Calu3 (cell line): ENCODE measurements around the gene GRIK3. TPM values are rescaled to one million over a fixed set of nuclear protein-coding genes. Genes with fewer than 3 reads are reported as not detected.

Source experiments
- BruUV-seq: library from RNA; stranded (reverse); fragments of 400-500 nt; replicated peaks from 2 replicates; lab custom pipeline; 2021; lab: Mats Ljungman, UMichigan
- CTCF ChIA-PET: fragments of 300-600 bp; sonication (Branson Sonifier 250); formaldehyde crosslinking; loops from one replicate; lab custom pipeline; 2022; ENCODE audit warnings: antibody characterized with exemption; lab: Charles Lee
- DNase-seq: peaks from one replicate; pipeline ENCODE4 v3.0.0; 2022
- H3K27ac Mint-ChIP-seq: one replicate; pipeline ENCODE4 v1.8.0; 2022; ENCODE audit warnings: mixed read lengths; ENCODE audit not compliant: unreplicated experiment
- H3K27me3 Mint-ChIP-seq: one replicate; pipeline ENCODE4 v1.8.0; 2022; ENCODE audit warnings: mixed read lengths; ENCODE audit not compliant: unreplicated experiment
- H3K36me3 Mint-ChIP-seq: one replicate; pipeline ENCODE4 v1.8.0; 2022; ENCODE audit warnings: mild to moderate bottlenecking, moderate library complexity, mixed read lengths; ENCODE audit not compliant: insufficient read depth, unreplicated experiment
- H3K4me1 Mint-ChIP-seq: one replicate; pipeline ENCODE4 v1.8.0; 2022; ENCODE audit warnings: mild to moderate bottlenecking, low read depth, mixed read lengths; ENCODE audit not compliant: unreplicated experiment
- H3K4me3 Mint-ChIP-seq: one replicate; pipeline ENCODE4 v1.8.0; 2022; ENCODE audit warnings: mild to moderate bottlenecking, low read depth, moderate library complexity, mixed read lengths; ENCODE audit not compliant: unreplicated experiment
- H3K9me3 Mint-ChIP-seq: one replicate; pipeline ENCODE4 v1.8.0; 2022; ENCODE audit warnings: low read depth, mixed read lengths; ENCODE audit not compliant: unreplicated experiment
- intact Hi-C: fragments of 100-400 bp; cut with micrococcal nuclease; formaldehyde crosslinking; loops from one replicate; pipeline ENCODE4 v1.10.0; 2022; ENCODE audit not compliant: unreplicated experiment
- total RNA-seq: library from RNA; stranded (reverse); gene quantifications from 2 replicates; pipeline ENCODE4 v1.2.3, GENCODE V29; 2022
- TF ChIP-seq, protein P1 (sequence below): fragments of 200-600 bp; IDR thresholded peaks from one replicate; pipeline ENCODE4 v1.8.0; 2022; ENCODE audit warnings: antibody characterized with exemption; ENCODE audit not compliant: unreplicated experiment

The GRIK3 gene
- total RNA-seq, 1 experiment from 2014 or later = not detected

DNA sequence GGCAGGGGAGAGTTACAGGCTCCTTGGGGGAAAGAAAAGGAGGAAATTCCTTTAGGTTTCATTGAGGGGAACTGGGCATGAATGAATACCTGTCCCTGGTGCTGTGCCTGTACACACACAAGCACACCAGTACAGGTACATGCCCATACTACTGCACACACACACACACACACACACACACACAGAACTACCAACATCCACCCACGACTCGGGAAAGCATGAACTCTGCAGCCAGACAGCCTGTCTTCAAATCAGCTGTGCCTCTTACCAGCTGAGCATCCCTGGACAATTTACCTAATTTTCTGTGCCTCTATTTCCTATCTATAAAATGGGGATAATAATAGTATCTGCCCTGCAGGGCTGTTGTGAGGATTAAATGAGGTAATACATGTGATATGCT is 7.2 kb upstream of the GRIK3 start:
- BruUV-seq = no TSS peak
- no peak overlapping the region for H3K27ac Mint-ChIP-seq
- H3K4me3 Mint-ChIP-seq = no peak overlapping the region
- intact Hi-C loops = no loop called here
- H3K36me3 Mint-ChIP-seq = no peaks in the 10 kb centered on the region
- CTCF ChIA-PET = no interaction called here
- DNase-seq = no peak
- peaks cover 100% of the 10 kb centered on the region for H3K27me3 Mint-ChIP-seq
- H3K9me3 Mint-ChIP-seq = no peaks in the 10 kb centered on the region
- TF ChIP-seq, protein P1, sequence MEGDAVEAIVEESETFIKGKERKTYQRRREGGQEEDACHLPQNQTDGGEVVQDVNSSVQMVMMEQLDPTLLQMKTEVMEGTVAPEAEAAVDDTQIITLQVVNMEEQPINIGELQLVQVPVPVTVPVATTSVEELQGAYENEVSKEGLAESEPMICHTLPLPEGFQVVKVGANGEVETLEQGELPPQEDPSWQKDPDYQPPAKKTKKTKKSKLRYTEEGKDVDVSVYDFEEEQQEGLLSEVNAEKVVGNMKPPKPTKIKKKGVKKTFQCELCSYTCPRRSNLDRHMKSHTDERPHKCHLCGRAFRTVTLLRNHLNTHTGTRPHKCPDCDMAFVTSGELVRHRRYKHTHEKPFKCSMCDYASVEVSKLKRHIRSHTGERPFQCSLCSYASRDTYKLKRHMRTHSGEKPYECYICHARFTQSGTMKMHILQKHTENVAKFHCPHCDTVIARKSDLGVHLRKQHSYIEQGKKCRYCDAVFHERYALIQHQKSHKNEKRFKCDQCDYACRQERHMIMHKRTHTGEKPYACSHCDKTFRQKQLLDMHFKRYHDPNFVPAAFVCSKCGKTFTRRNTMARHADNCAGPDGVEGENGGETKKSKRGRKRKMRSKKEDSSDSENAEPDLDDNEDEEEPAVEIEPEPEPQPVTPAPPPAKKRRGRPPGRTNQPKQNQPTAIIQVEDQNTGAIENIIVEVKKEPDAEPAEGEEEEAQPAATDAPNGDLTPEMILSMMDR = no peak
- no peaks in the 10 kb centered on the region for H3K4me1 Mint-ChIP-seq

DNA sequence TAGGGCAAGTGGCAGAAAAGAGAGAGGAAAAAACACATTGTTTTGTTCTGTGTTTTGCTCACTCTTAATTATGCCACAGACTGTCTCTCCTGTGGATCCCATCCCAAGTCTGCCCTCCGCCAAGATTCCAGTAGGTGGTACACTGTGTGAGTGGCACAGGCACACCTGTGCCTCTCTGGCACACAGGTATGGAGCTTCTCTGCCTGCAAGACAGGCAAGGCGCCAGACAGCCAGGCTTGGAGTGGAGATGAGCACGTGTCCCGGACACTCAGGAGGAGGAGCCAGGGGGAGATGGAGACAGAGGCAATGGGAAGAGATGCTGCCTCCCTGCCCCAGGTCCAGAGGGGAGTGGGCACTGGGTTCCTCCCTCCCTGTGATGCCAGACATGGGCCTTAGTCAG is 6.5 kb upstream of the GRIK3 start:
- Mint-ChIP-seq H3K27ac (no peak overlapping the region), H3K27me3 (peaks cover 100% of the 10 kb centered on the region), H3K9me3 (no peaks in the 10 kb centered on the region), H3K4me3 (no peak overlapping the region), H3K4me1 (no peaks in the 10 kb centered on the region), H3K36me3 (no peaks in the 10 kb centered on the region)
- no TSS peak for BruUV-seq
- intact Hi-C loops = no loop called here
- DNase-seq = no peak
- TF ChIP-seq, protein P1 = no peak
- CTCF ChIA-PET = no interaction called here

DNA sequence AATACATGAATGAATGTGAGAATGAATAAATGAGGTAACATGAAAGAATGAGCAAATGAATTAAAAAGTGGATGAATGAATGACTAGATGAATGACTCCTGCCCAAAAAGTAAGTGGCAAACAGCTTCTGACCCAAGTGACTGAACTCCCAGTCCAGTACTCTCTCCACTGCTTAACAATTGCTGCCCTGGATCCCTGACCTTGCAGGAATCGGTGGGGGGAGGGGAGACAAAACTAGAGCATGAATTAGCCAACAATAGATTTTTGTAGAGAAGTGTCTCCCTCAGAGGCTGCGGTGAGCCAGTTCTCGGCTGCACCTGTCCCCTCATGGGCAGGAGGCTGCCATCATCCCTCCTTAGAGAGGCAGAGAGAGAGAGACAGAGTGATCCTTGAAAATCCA is 5.9 kb upstream of the GRIK3 start:
- H3K9me3 Mint-ChIP-seq = no peaks in the 10 kb centered on the region
- intact Hi-C loops = no loop called here
- no peak overlapping the region for H3K4me3 Mint-ChIP-seq
- peaks cover 100% of the 10 kb centered on the region for H3K27me3 Mint-ChIP-seq
- H3K36me3 Mint-ChIP-seq = no peaks in the 10 kb centered on the region
- H3K4me1 Mint-ChIP-seq = no peaks in the 10 kb centered on the region
- CTCF ChIA-PET = no interaction called here
- no TSS peak for BruUV-seq
- no peak overlapping the region for H3K27ac Mint-ChIP-seq
- no peak for DNase-seq
- TF ChIP-seq, protein P1 = no peak

DNA sequence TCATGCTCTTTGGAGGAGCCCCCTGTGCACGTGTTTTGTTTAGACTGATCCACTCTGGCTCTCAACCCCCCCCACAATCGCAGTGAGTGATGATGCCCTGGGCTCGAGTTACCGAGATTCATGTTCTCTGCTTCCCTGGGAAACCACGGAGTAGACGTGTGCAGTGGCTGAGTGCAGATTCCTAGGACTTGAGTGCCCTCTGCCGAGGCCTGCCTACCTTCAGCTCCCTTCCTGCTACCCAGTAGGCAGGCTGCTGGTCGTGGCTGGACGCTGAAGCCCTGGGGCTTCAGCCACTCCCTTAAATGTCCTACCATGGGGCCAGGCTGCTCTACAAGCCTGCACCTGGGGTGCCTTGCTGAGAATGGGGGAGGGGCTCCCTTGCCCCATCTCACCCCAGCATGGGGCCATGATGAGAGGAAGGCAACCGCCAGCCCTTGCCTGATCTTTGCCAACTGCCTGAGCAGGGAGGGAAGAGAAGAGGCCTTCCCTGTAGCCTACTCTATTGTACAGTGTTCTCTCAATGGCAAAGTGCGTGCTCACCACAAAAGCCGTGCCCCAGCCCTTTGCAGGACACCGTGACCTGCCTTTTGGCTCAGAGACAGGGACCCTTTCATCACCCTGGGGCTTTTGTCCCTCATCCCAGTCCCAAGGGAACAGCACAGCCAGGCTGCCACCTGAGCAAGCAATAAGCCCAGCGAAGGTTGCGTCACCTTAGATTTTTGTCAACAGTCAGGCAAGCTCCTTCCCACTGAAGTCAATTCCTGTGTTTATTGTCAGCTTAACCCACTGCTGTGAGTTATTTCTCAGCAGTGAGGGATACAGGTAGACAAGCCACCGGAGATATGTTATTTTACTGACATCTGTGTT is 4.1 kb upstream of the GRIK3 start:
- Mint-ChIP-seq H3K9me3 (no peaks in the 10 kb centered on the region), H3K4me1 (no peaks in the 10 kb centered on the region), H3K27me3 (peaks cover 96% of the 10 kb centered on the region), H3K27ac (no peak overlapping the region), H3K4me3 (no peak overlapping the region), H3K36me3 (no peaks in the 10 kb centered on the region)
- peak; percentile 18 for DNase-seq
- no TSS peak for BruUV-seq
- CTCF ChIA-PET = interaction anchor here (0.6 to 1.4 kb wide), 3 partner anchors 406 to 521 kb away, joined by 3 to 5 read pairs (median 4); no protein-coding TSS in a partner anchor
- intact Hi-C loops = loop anchor here (5.0 kb wide), 1 partner anchor 336 kb away; no protein-coding TSS in a partner anchor
- TF ChIP-seq, protein P1 = no peak
